Naive B cell (primary cell): ENCODE measurements around the gene OR4D10. TPM values are rescaled to one million over a fixed set of nuclear protein-coding genes. Genes with fewer than 3 reads are reported as not detected.
"Not testable (repeated sequence)": the region's sequence is repeated elsewhere in the genome, so short reads cannot be mapped to it uniquely, and the experiment has no call there.

ENCODE experiments used
- ATAC-seq, 2 donors: fragments of 150-1000 bp; cut with Tn5 transposase; 2 replicates each; pipeline ENCODE4 v1.10.0; 2021; ENCODE audit warnings: low read depth in 2 of 2, mild to moderate bottlenecking in 2 of 2, moderate library complexity in 2 of 2
- DNase-seq: peaks from one replicate; pipeline ENCODE4 v3.0.0; 2022
- H3K27ac Mint-ChIP-seq, 6 donors: one replicate each; pipeline ENCODE4 v1.8.0; 2020 to 2022; ENCODE audit warnings: mild to moderate bottlenecking in 6 of 6, mixed read lengths in 6 of 6, moderate library complexity in 5 of 6, inconsistent platforms in 2 of 6
- H3K27me3 Mint-ChIP-seq, 3 donors: one replicate each; pipeline ENCODE4 v1.8.0; 2021 to 2022; ENCODE audit warnings: mixed read lengths in 3 of 3, mild to moderate bottlenecking in 1 of 3
- H3K36me3 Mint-ChIP-seq, 2 donors: one replicate each; pipeline ENCODE4 v1.8.0; 2020 to 2022; ENCODE audit warnings: mixed read lengths in 2 of 2, inconsistent platforms in 1 of 2, mild to moderate bottlenecking in 1 of 2
- H3K4me1 Mint-ChIP-seq, 3 donors: one replicate each; pipeline ENCODE4 v1.8.0; 2020 to 2022; ENCODE audit warnings: mixed read lengths in 3 of 3, inconsistent platforms in 1 of 3, mild to moderate bottlenecking in 1 of 3, moderate library complexity in 1 of 3
- H3K4me3 Mint-ChIP-seq, 8 donors: one replicate each; pipeline ENCODE4 v1.8.0; 2020 to 2022; ENCODE audit warnings: mild to moderate bottlenecking in 8 of 8, mixed read lengths in 8 of 8, moderate library complexity in 8 of 8, inconsistent platforms in 2 of 8
- H3K9me3 Mint-ChIP-seq, 7 donors: one replicate each; pipeline ENCODE4 v1.8.0; 2020 to 2022; ENCODE audit warnings: mixed read lengths in 7 of 7, mild to moderate bottlenecking in 5 of 7, inconsistent platforms in 2 of 7, moderate library complexity in 1 of 7
- polyA plus RNA-seq, 6 donors: library from polyadenylated mRNA; unstranded; fragments of 300-500 nt; fragmentation: Illumina TruSeq; gene quantifications; one replicate each; pipeline ENCODE4 v1.2.3, GENCODE V29; 2021; ENCODE audit warnings: low read depth in 6 of 6

OR4D10 gene
- polyA plus RNA-seq, 6 donors from 2014 or later = not detected

GRCh38 chr11:59475176-59475575 is 2.1 kb downstream of the OR4D10 start:
- H3K4me1 Mint-ChIP-seq = peaks cover 5 to 13% (median 10%) of the 10 kb centered on the region in 3 donors
- ATAC-seq = no peak

GRCh38 chr11:59479906-59480305 is 6.8 kb downstream of the OR4D10 start:
- Mint-ChIP-seq H3K9me3 (no peaks in the 10 kb centered on the region), H3K4me1 (peaks cover 5 to 13% (median 10%) of the 10 kb centered on the region in 3 donors), H3K36me3 (no peaks in the 10 kb centered on the region), H3K27ac (no peak overlapping the region), H3K27me3 (peaks cover 5 to 11% (median 8%) of the 10 kb centered on the region in 3 donors), H3K4me3 (no peak overlapping the region)
- ATAC-seq (no peak), DNase-seq (no peak)

More at GRCh38 chr11:59475176-59475575, 2.1 kb downstream of the OR4D10 start:
- Mint-ChIP-seq H3K9me3 (no peaks in the 10 kb centered on the region), H3K36me3 (no peaks in the 10 kb centered on the region), H3K27ac (no peak overlapping the region), H3K4me3 (no peak overlapping the region), H3K27me3 (peaks cover 9 to 17% (median 15%) of the 10 kb centered on the region in 3 donors)
- no peak for DNase-seq

- no peak for ATAC-seq
- H3K27ac Mint-ChIP-seq = no peak overlapping the region
- H3K27me3 Mint-ChIP-seq = peaks cover 7 to 11% (median 8%) of the 10 kb centered on the region in 3 donors
- H3K4me1 Mint-ChIP-seq = peaks cover 5 to 13% (median 10%) of the 10 kb centered on the region in 3 donors
- DNase-seq = no peak
- H3K4me3 Mint-ChIP-seq = no peak overlapping the region
- no peaks in the 10 kb centered on the region for H3K9me3 Mint-ChIP-seq
- H3K36me3 Mint-ChIP-seq = no peaks in the 10 kb centered on the region
Measured at GRCh38 chr11:59480359-59480758, 7.2 kb downstream of the OR4D10 start.

- Mint-ChIP-seq H3K36me3 (peaks cover 0 to 6% of the 10 kb centered on the region in 2 donors), H3K27me3 (peaks cover 0 to 26% (median 8%) of the 10 kb centered on the region in 3 donors), H3K9me3 (peaks cover 0 to under 1% (median 0%) of the 10 kb centered on the region in 7 donors), H3K4me3 (no peak overlapping the region), H3K4me1 (peaks cover 0 to 3% (median 0%) of the 10 kb centered on the region in 3 donors), H3K27ac (no peak overlapping the region)
- ATAC-seq = no peak
- no peak for DNase-seq
Measured at GRCh38 chr11:59501931-59502330, 28.8 kb downstream of the OR4D10 start.

- H3K4me3 Mint-ChIP-seq = no peak within 1 kb of the TSS
- DNase-seq (no peak), ATAC-seq (no peak)
Measured at GRCh38 chr11:59503276-59503675, 30.2 kb downstream of the OR4D10 start, which contains the start of gene OR4D11. Gene OR4D11 (plus strand): TSS chr11:59503576. CDS start chr11:59503576, 0 bp downstream.

GRCh38 chr11:59510941-59511589 is 38.0 kb downstream of the OR4D10 start, which contains the start of gene OR4D9:
Gene OR4D9 (plus strand): TSS chr11:59511539. CDS start chr11:59514913, 3,374 bp downstream.
- peaks cover 0 to 2% (median 0%) of the 10 kb centered on the region in 7 donors for H3K9me3 Mint-ChIP-seq
- H3K27ac Mint-ChIP-seq = peak within 1 kb of the TSS in 2 of 6 donors; percentile 50 to 70
- peaks cover 3 to 10% (median 3%) of the 10 kb centered on the region in 3 donors for H3K4me1 Mint-ChIP-seq
- no peaks in the 10 kb centered on the region for H3K36me3 Mint-ChIP-seq
- DNase-seq = no peak
- peaks cover 9 to 19% (median 9%) of the 10 kb centered on the region in 3 donors for H3K27me3 Mint-ChIP-seq
- no peak within 1 kb of the TSS for H3K4me3 Mint-ChIP-seq
- peak in 1 of 2 donors; percentile 30 for ATAC-seq

More at GRCh38 chr11:59503276-59503675, 30.2 kb downstream of the OR4D10 start, which contains the start of gene OR4D11:
- peaks cover 0 to 6% of the 10 kb centered on the region in 2 donors for H3K36me3 Mint-ChIP-seq
- peaks cover 0 to 3% (median 0%) of the 10 kb centered on the region in 3 donors for H3K4me1 Mint-ChIP-seq
- H3K9me3 Mint-ChIP-seq = peaks cover 0 to 2% (median 0%) of the 10 kb centered on the region in 7 donors
- H3K27ac Mint-ChIP-seq = peak within 1 kb of the TSS in 1 of 6 donors; percentile 80
- H3K27me3 Mint-ChIP-seq = peaks cover 0 to 19% (median 8%) of the 10 kb centered on the region in 3 donors

- ATAC-seq (no peak), DNase-seq (no peak)
- H3K4me1 Mint-ChIP-seq = peaks cover 3 to 10% (median 3%) of the 10 kb centered on the region in 3 donors
- H3K4me3 Mint-ChIP-seq = no peak overlapping the region
- H3K9me3 Mint-ChIP-seq = peaks cover 0 to 2% (median 0%) of the 10 kb centered on the region in 7 donors
- peak overlapping the region in 1 of 6 donors; percentile 70 for H3K27ac Mint-ChIP-seq
- peaks cover 9 to 19% (median 9%) of the 10 kb centered on the region in 3 donors for H3K27me3 Mint-ChIP-seq
- H3K36me3 Mint-ChIP-seq = no peaks in the 10 kb centered on the region
Measured at GRCh38 chr11:59511675-59512074, 38.6 kb downstream of the OR4D10 start.

- H3K9me3 Mint-ChIP-seq, H3K4me1 Mint-ChIP-seq, H3K36me3 Mint-ChIP-seq, DNase-seq, H3K4me3 Mint-ChIP-seq, H3K27ac Mint-ChIP-seq, ATAC-seq: not testable (repeated sequence)
- peaks cover 0 to 12% (median 0%) of the 10 kb centered on the region in 3 donors for H3K27me3 Mint-ChIP-seq
Measured at GRCh38 chr11:59520139-59520538, 47.0 kb downstream of the OR4D10 start.

- H3K4me3 Mint-ChIP-seq = no peak overlapping the region
- no peaks in the 10 kb centered on the region for H3K9me3 Mint-ChIP-seq
- H3K4me1 Mint-ChIP-seq = no peaks in the 10 kb centered on the region
- no peak for ATAC-seq
- peaks cover 0 to 9% (median 0%) of the 10 kb centered on the region in 3 donors for H3K27me3 Mint-ChIP-seq
- no peak for DNase-seq
- H3K27ac Mint-ChIP-seq = no peak overlapping the region
- no peaks in the 10 kb centered on the region for H3K36me3 Mint-ChIP-seq
Measured at GRCh38 chr11:59520741-59521140, 47.6 kb downstream of the OR4D10 start.

- H3K4me3 Mint-ChIP-seq = no peak overlapping the region
- no peaks in the 10 kb centered on the region for H3K9me3 Mint-ChIP-seq
- ATAC-seq (no peak), DNase-seq (no peak)
- no peaks in the 10 kb centered on the region for H3K36me3 Mint-ChIP-seq
- H3K4me1 Mint-ChIP-seq = no peaks in the 10 kb centered on the region
- H3K27me3 Mint-ChIP-seq = peaks cover 0 to 9% (median 0%) of the 10 kb centered on the region in 3 donors
- no peak overlapping the region for H3K27ac Mint-ChIP-seq
Measured at GRCh38 chr11:59523541-59523940, 50.4 kb downstream of the OR4D10 start.

- no peak overlapping the region for H3K4me3 Mint-ChIP-seq
- H3K9me3 Mint-ChIP-seq = no peaks in the 10 kb centered on the region
- peaks cover 0 to 21% (median 9%) of the 10 kb centered on the region in 3 donors for H3K27me3 Mint-ChIP-seq
- DNase-seq = no peak
- no peaks in the 10 kb centered on the region for H3K36me3 Mint-ChIP-seq
- no peak for ATAC-seq
- no peak overlapping the region for H3K27ac Mint-ChIP-seq
- no peaks in the 10 kb centered on the region for H3K4me1 Mint-ChIP-seq
Measured at GRCh38 chr11:59528711-59529110, 55.6 kb downstream of the OR4D10 start.
